Thyroid gland (tissue), 4 donors: ENCODE results near the gene HEATR3.

Experiments used
- POLR2A ChIP-seq, 2 donors: fragments of 450-650 bp; IDR thresholded peaks; one replicate each; pipeline ENCODE4 v1.6.1; 2017; ENCODE audit warnings: antibody characterized with exemption in 2 of 2, mild to moderate bottlenecking in 2 of 2, moderate library complexity in 1 of 2
- TF ChIP-seq, protein P1 (sequence below), 6 experiments: fragments of 200-600 bp in 3 of 6; fragments of 450-650 bp in 3 of 6; sonication (generic) in 3 of 6; IDR thresholded peaks; one replicate each; pipeline ENCODE4 v1.5.1; 2016 to 2019; ENCODE audit warnings: antibody characterized with exemption in 6 of 6, mild to moderate bottlenecking in 2 of 6, inconsistent platforms in 1 of 6, moderate library complexity in 1 of 6

GRCh38 chr16:50035468-50035992 lies 30.2 kb upstream of the HEATR3 start:
- TF ChIP-seq, protein P1, sequence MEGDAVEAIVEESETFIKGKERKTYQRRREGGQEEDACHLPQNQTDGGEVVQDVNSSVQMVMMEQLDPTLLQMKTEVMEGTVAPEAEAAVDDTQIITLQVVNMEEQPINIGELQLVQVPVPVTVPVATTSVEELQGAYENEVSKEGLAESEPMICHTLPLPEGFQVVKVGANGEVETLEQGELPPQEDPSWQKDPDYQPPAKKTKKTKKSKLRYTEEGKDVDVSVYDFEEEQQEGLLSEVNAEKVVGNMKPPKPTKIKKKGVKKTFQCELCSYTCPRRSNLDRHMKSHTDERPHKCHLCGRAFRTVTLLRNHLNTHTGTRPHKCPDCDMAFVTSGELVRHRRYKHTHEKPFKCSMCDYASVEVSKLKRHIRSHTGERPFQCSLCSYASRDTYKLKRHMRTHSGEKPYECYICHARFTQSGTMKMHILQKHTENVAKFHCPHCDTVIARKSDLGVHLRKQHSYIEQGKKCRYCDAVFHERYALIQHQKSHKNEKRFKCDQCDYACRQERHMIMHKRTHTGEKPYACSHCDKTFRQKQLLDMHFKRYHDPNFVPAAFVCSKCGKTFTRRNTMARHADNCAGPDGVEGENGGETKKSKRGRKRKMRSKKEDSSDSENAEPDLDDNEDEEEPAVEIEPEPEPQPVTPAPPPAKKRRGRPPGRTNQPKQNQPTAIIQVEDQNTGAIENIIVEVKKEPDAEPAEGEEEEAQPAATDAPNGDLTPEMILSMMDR (IDR thresholded peaks at IDR 0.05): no peak
- no peak for TF ChIP-seq POLR2A (IDR thresholded peaks at IDR 0.05)
